H1 (cell line): ENCODE measurements around the gene MRPL41. TPM values are rescaled to one million over a fixed set of nuclear protein-coding genes. Genes with fewer than 3 reads are reported as not detected.

Experiments
- CTCF ChIA-PET: fragments of 300-600 bp; sonication (Branson Sonifier 250); formaldehyde crosslinking; loops from one replicate; lab custom pipeline; 2021; ENCODE audit not compliant: partially characterized antibody; lab: Charles Lee
- POLR2A ChIA-PET: fragments of 300-600 bp; sonication (Branson Sonifier 250); formaldehyde crosslinking; loops from one replicate; lab custom pipeline; 2021; ENCODE audit warnings: inconsistent platforms; ENCODE audit not compliant: partially characterized antibody; lab: Charles Lee
- DNase-seq, 2 experiments: peaks; one replicate each; pipeline versions ENCODE4 v3.0.0 to v3.0.0-alpha.2; 2010 to 2022; ENCODE audit warnings: low spot score in 2 of 2, low read depth in 1 of 2, mixed read lengths in 1 of 2
- FAIRE-seq: peaks from 2 replicates; lab custom pipeline; 2011; peaks lifted over from hg19 to GRCh38; lab: Jason Lieb, UNC
- H2AFZ ChIP-seq: 2 replicates; pipeline ENCODE4 v1.8.1; 2012; ENCODE audit warnings: low read length, inconsistent platforms
- H2AK5ac ChIP-seq: 2 replicates; pipeline ENCODE4 v1.6.1; 2013; ENCODE audit warnings: low read depth, low read length
- H2BK120ac ChIP-seq: replicated peaks from 2 replicates; pipeline ENCODE3; 2013; ENCODE audit warnings: low read depth, low read length, inconsistent platforms
- H2BK12ac ChIP-seq: 2 replicates; pipeline ENCODE4 v1.6.1; 2013; ENCODE audit warnings: low read depth, low read length
- H2BK15ac ChIP-seq: 2 replicates; pipeline ENCODE4 v1.6.1; 2013; ENCODE audit warnings: low read length
- H2BK20ac ChIP-seq: 2 replicates; pipeline ENCODE4 v1.6.1; 2013; ENCODE audit warnings: low read length
- H2BK5ac ChIP-seq: 2 replicates; pipeline ENCODE4 v1.6.1; 2013; ENCODE audit warnings: low read depth, low read length
- H3K14ac ChIP-seq: 2 replicates; pipeline ENCODE4 v1.6.1; 2013; ENCODE audit warnings: inconsistent platforms; ENCODE audit not compliant: insufficient read length
- H3K18ac ChIP-seq: 2 replicates; pipeline ENCODE4 v1.6.1; 2013; ENCODE audit warnings: low read length; ENCODE audit errors: extremely low read depth
- H3K23ac ChIP-seq: 2 replicates; pipeline ENCODE4 v1.6.1; 2013; ENCODE audit warnings: inconsistent platforms; ENCODE audit not compliant: insufficient read length
- H3K23me2 ChIP-seq: 2 replicates; pipeline ENCODE4 v1.6.1; 2013; ENCODE audit warnings: low read depth, low read length
- H3K27ac ChIP-seq: 2 replicates; pipeline ENCODE4 v1.6.1; 2011; ENCODE audit warnings: low read depth, low read length, inconsistent platforms
- H3K27me3 ChIP-seq, 4 experiments: replicated peaks in 1 of 4; 1 replicate in 1 of 4; 2 replicates in 3 of 4; pipeline versions ENCODE4 v1.6.1 to v1.8.1; 2011 to 2013; ENCODE audit warnings: low read length in 3 of 4, mild to moderate bottlenecking in 3 of 4, inconsistent platforms in 2 of 4, mixed read lengths in 2 of 4, moderate library complexity in 1 of 4; ENCODE audit not compliant: control insufficient read depth in 3 of 4, insufficient read depth in 3 of 4; ENCODE audit errors: extremely low read depth in 1 of 4
- H3K36me3 ChIP-seq, 4 experiments: 2 replicates each; pipeline versions ENCODE4 v1.6.1 to v1.8.1; 2011 to 2013; ENCODE audit warnings: mild to moderate bottlenecking in 4 of 4, low read length in 3 of 4, moderate library complexity in 2 of 4, control low read depth in 1 of 4, inconsistent platforms in 1 of 4; ENCODE audit not compliant: insufficient read depth in 4 of 4, control insufficient read depth in 2 of 4
- H3K4ac ChIP-seq: replicated peaks from 2 replicates; pipeline ENCODE3; 2013; ENCODE audit warnings: low read length, low read depth, mixed read lengths, inconsistent platforms; ENCODE audit not compliant: insufficient read length
- H3K4me1 ChIP-seq, 4 experiments: replicated peaks in 1 of 4; 1 replicate in 1 of 4; 2 replicates in 3 of 4; pipeline versions ENCODE4 v1.6.1 to v1.8.1; 2011 to 2013; ENCODE audit warnings: low read length in 3 of 4, inconsistent platforms in 2 of 4, mixed read lengths in 1 of 4; ENCODE audit not compliant: insufficient read depth in 4 of 4, control insufficient read depth in 3 of 4
- H3K4me2 ChIP-seq, 2 experiments: 2 replicates each; pipeline versions ENCODE4 v1.6.1 to v1.8.1; 2011 to 2013; ENCODE audit warnings: low read depth in 2 of 2, low read length in 2 of 2, control low read depth in 1 of 2, inconsistent platforms in 1 of 2, mild to moderate bottlenecking in 1 of 2; ENCODE audit not compliant: insufficient read depth in 1 of 2
- H3K4me3 ChIP-seq, 4 experiments: fragments of 200-600, 300-600 bp in 1 of 4; sonication (generic), shearing (Covaris generic), sonication (Bioruptor Twin) in 1 of 4; 2 replicates each; pipeline versions ENCODE4 v1.5.1 to v1.8.1; 2011 to 2016; ENCODE audit warnings: low read length in 4 of 4, low read depth in 3 of 4, control low read depth in 2 of 4, inconsistent platforms in 2 of 4, mild to moderate bottlenecking in 2 of 4, mixed read lengths in 1 of 4, moderate library complexity in 1 of 4; ENCODE audit not compliant: insufficient read depth in 2 of 4; ENCODE audit errors: extremely low read depth in 1 of 4
- H3K56ac ChIP-seq: replicated peaks from 2 replicates; pipeline ENCODE3; 2013; ENCODE audit warnings: low read depth, mild to moderate bottlenecking, mixed read lengths, low read length, inconsistent platforms; ENCODE audit not compliant: insufficient read length
- H3K79me1 ChIP-seq: 2 replicates; pipeline ENCODE4 v1.6.1; 2013; ENCODE audit warnings: low read depth, low read length, control low read depth
- H3K79me2 ChIP-seq, 2 experiments: 2 replicates each; pipeline versions ENCODE4 v1.6.1 to v1.8.1; 2012 to 2013; ENCODE audit warnings: low read length in 2 of 2, mild to moderate bottlenecking in 2 of 2, inconsistent platforms in 1 of 2; ENCODE audit not compliant: insufficient read depth in 2 of 2, control insufficient read depth in 1 of 2
- H3K9ac ChIP-seq, 4 experiments: replicated peaks in 1 of 4; 1 replicate in 1 of 4; 2 replicates in 3 of 4; pipeline versions ENCODE4 v1.6.1 to v1.8.1; 2011 to 2013; ENCODE audit warnings: low read depth in 3 of 4, low read length in 3 of 4, control low read depth in 2 of 4, mild to moderate bottlenecking in 2 of 4, moderate library complexity in 2 of 4, inconsistent platforms in 1 of 4; ENCODE audit errors: extremely low read depth in 1 of 4
- H3K9me3 ChIP-seq, 2 experiments: 2 replicates each; pipeline versions ENCODE4 v1.6.1 to v1.8.1; 2012 to 2013; ENCODE audit warnings: mild to moderate bottlenecking in 2 of 2, moderate library complexity in 2 of 2, control low read depth in 1 of 2, inconsistent platforms in 1 of 2, low read depth in 1 of 2, low read length in 1 of 2, mixed read lengths in 1 of 2; ENCODE audit not compliant: insufficient read depth in 2 of 2
- H4K20me1 ChIP-seq, 2 experiments: replicated peaks in 1 of 2; 2 replicates each; pipeline versions ENCODE3 to v1.8.1; 2011 to 2013; ENCODE audit warnings: inconsistent platforms in 2 of 2, low read length in 2 of 2, mild to moderate bottlenecking in 1 of 2; ENCODE audit not compliant: insufficient read depth in 2 of 2, control insufficient read depth in 1 of 2
- H4K5ac ChIP-seq: 2 replicates; pipeline ENCODE4 v1.6.1; 2013; ENCODE audit warnings: low read length, low read depth, mixed read lengths, inconsistent platforms; ENCODE audit not compliant: insufficient read length
- H4K8ac ChIP-seq: 2 replicates; pipeline ENCODE4 v1.8.0; 2013; ENCODE audit warnings: mild to moderate bottlenecking, moderate library complexity, low read length, inconsistent platforms; ENCODE audit not compliant: insufficient read depth; ENCODE audit errors: extremely low read depth
- H4K91ac ChIP-seq: replicated peaks from 2 replicates; pipeline ENCODE3; 2013; ENCODE audit warnings: low read length, mixed read lengths, inconsistent platforms; ENCODE audit not compliant: insufficient read length
- ASH2L ChIP-seq: fragments of 200-600, 300-600 bp; sonication (generic); IDR thresholded peaks from one replicate; pipeline ENCODE4 v1.7.1; 2017; ENCODE audit warnings: low read length
- CBX8 ChIP-seq: fragments of 300-800, 300-1000 bp; sonication (generic); IDR thresholded peaks from 2 replicates; pipeline ENCODE4 v1.7.1; 2016; ENCODE audit warnings: low read depth, low read length, borderline replicate concordance
- WGBS, 2 experiments: shearing (Covaris generic) in 1 of 2; methylation state at CpG; one replicate each; pipeline versions ENCODE4 v1.1.6 to v1.1.7; 2013 to 2015; ENCODE audit warnings: low lambda C conversion rate in 2 of 2, mixed read lengths in 2 of 2, inconsistent platforms in 1 of 2, low coverage in 1 of 2, missing lambda C conversion rate in 1 of 2; ENCODE audit not compliant: insufficient replicate concordance in 2 of 2, insufficient coverage in 1 of 2, insufficient read length in 1 of 2; ENCODE audit errors: extremely low coverage in 1 of 2, missing lambda C conversion rate in 1 of 2; 5-methylcytosine and 5-hydroxymethylcytosine counted together
- polyA plus RNA-seq, 7 experiments: library from polyadenylated mRNA; depleted of rRNA in 3 of 7; stranded (reverse) in 5 of 7; unstranded in 2 of 7; fragments of >200 nt in 5 of 7; fragments of 200-250 nt in 2 of 7; gene quantifications; 1 replicate in 5 of 7; 2 replicates in 1 of 7; 4 replicates in 1 of 7; pipeline versions ENCODE4 v1.2.1 to v1.2.3, GENCODE V29; 2011 to 2013; ENCODE audit warnings: missing spikeins in 2 of 7, mixed read lengths in 2 of 7
- total RNA-seq: library from RNA; stranded (reverse); fragmentation: NEBNext Ultra II Directional; extraction: Animal tissue kit (Norgen Biotek cat#: 25700); gene quantifications from 2 replicates; pipeline ENCODE4 v1.2.1, GENCODE V29; 2021

The MRPL41 gene
- total and polyA plus RNA-seq, 2 of the 8 experiments (the other 6 are each of a cell fraction or from before 2014, with no cell fraction given): 47.2 to 58.1 TPM

GRCh38 chr9:137531099-137531765 is 20.4 kb upstream of the MRPL41 start:
- Histone ChIP-seq H3K79me2 (no peaks in the 10 kb centered on the region), H3K18ac (no peak overlapping the region), H2AK5ac (no peak overlapping the region), H2AFZ (no peak overlapping the region), H3K4me3 (no peak overlapping the region), H2BK120ac (no peak overlapping the region), H4K5ac (no peak overlapping the region), H3K4me1 (no peaks in the 10 kb centered on the region; a peak in 2 of 7 replicates), H3K4me2 (no peak overlapping the region), H3K56ac (no peak overlapping the region), H3K36me3 (no peaks in the 10 kb centered on the region), H2BK20ac (no peak overlapping the region), H3K4ac (no peak overlapping the region), H4K8ac (no peak overlapping the region), H2BK5ac (no peak overlapping the region), H3K27ac (no peak overlapping the region), H4K20me1 (no peaks in the 10 kb centered on the region), H3K14ac (no peak overlapping the region), H3K9ac (no peak overlapping the region), H4K91ac (no peak overlapping the region), H2BK15ac (no peak overlapping the region), H2BK12ac (no peak overlapping the region), H3K23me2 (no peaks in the 10 kb centered on the region), H3K27me3 (no peaks in the 10 kb centered on the region), H3K9me3 (0 out of 4 replicates have a peak, but pooled peaks cover 0 to 2% of the 10 kb centered on the region in 2 experiments), H3K79me1 (no peaks in the 10 kb centered on the region), H3K23ac (no peak overlapping the region)
- TF ChIP-seq ASH2L (no peak), CBX8 (no peak)
- no peak for FAIRE-seq
- ChIA-PET POLR2A (interaction anchor here (0.8 to 1.5 kb wide), 3 partner anchors 21 to 92 kb away, joined by 3 to 4 read pairs (median 3); no protein-coding TSS in a partner anchor), CTCF (interaction anchor here (0.5 to 1.7 kb wide), 11 partner anchors 9 to 608 kb away, joined by 3 to 10 read pairs (median 3); partner anchors contain the start of genes EXD3, NOXA1 and PNPLA7)
- 90% methylated on average over 17 of the region's 17 CpGs; no CpG with 5 or more reads in 1 of the 2 experiments for WGBS, 2 experiments
- DNase-seq: no peak
